GM21390 (cell line): ENCODE results near the gene FAM187B.

Experiments used
- ATAC-seq: cut with Tn5 transposase; IDR thresholded peaks from one replicate; pipeline ENCODE4 v1.9.1; 2021; ENCODE audit not compliant: unreplicated experiment

FAM187B gene

GRCh38 chr19:35179830-35180229 is 48.7 kb downstream of the FAM187B start:
- no peak for ATAC-seq

GRCh38 chr19:35178701-35179100 is 49.8 kb downstream of the FAM187B start:
- ATAC-seq: no peak

GRCh38 chr19:35177377-35178274 is 50.9 kb downstream of the FAM187B start:
- no peak for ATAC-seq

GRCh38 chr19:35176181-35176570 is 52.4 kb downstream of the FAM187B start:
- no peak for ATAC-seq
